Loucy (cell line): ENCODE measurements around the gene PRMT9.

Source experiments
- EZH2phosphoT487 ChIP-seq: fragments of 200-600 bp; IDR thresholded peaks from 2 replicates; pipeline ENCODE4 v1.6.1; 2018; ENCODE audit warnings: antibody characterized with exemption, mild to moderate bottlenecking, moderate library complexity, borderline replicate concordance
- TF ChIP-seq, protein P1 (sequence below): fragments of 200-600 bp; sonication (generic); conservative IDR thresholded peaks from 2 replicates; pipeline ENCODE4 v1.5.1; 2014; ENCODE audit warnings: mild to moderate bottlenecking, antibody characterized with exemption, low read length

DNA sequence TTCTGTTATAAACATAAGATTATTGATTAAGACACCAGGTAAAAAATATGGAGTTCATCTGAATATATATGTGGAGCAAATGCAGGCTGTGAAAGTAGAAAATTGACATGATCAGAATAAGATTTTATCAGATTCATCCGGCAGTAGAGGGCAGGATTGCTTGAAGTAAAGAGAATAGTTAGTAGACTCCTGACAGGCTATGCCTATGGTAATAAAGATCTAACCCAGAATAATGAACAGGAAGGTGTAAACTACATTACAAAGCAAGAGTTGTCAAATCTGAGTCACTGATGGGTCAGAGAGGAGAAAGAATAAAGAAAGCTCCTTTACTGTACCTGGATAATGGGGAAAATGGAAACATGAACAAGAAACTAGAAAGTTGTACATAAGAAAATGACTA lies 87.6 kb downstream of the PRMT9 start:
- TF ChIP-seq, protein P1, sequence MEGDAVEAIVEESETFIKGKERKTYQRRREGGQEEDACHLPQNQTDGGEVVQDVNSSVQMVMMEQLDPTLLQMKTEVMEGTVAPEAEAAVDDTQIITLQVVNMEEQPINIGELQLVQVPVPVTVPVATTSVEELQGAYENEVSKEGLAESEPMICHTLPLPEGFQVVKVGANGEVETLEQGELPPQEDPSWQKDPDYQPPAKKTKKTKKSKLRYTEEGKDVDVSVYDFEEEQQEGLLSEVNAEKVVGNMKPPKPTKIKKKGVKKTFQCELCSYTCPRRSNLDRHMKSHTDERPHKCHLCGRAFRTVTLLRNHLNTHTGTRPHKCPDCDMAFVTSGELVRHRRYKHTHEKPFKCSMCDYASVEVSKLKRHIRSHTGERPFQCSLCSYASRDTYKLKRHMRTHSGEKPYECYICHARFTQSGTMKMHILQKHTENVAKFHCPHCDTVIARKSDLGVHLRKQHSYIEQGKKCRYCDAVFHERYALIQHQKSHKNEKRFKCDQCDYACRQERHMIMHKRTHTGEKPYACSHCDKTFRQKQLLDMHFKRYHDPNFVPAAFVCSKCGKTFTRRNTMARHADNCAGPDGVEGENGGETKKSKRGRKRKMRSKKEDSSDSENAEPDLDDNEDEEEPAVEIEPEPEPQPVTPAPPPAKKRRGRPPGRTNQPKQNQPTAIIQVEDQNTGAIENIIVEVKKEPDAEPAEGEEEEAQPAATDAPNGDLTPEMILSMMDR, result peak; percentile 56
- TF ChIP-seq EZH2phosphoT487, result no peak
